ENCODE results near the gene MSH2. TPM values are rescaled to one million over a fixed set of nuclear protein-coding genes. Genes with fewer than 3 reads are reported as not detected.

MSH2 gene
- total and polyA plus RNA-seq, 2 donors (not counting 3 experiments of a cell fraction or from before 2014, with no cell fraction given): 9.7 to 30.5 TPM

DNA sequence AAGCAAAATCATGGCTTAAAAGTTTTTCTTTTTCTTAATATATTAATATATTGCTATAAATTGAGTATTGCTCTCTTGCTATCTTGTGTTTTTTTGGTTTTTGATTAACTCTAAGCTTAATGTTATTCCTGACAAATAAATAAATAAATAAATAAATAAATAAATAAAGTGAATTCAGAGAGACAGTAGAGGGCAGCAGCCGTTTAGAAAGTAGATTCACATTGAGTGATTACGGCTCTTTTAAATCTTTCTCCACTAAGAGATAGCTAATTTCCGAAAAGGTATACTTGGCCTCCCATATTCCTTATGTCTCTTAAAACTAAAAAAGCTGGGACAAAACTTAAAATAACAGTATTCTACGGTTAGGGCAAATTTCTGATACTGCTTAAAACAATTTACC lies 34.3 kb downstream of the MSH2 start:
- TF ChIP-seq JUN (IDR thresholded peaks at IDR 0.05; ENCODE audit: borderline replicate concordance, insufficient read depth, insufficient read length, low read depth): no peak
- TF ChIP-seq, protein P1, sequence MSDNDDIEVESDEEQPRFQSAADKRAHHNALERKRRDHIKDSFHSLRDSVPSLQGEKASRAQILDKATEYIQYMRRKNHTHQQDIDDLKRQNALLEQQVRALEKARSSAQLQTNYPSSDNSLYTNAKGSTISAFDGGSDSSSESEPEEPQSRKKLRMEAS (IDR thresholded peaks at IDR 0.05; ENCODE audit: insufficient read depth, insufficient read length): no peak
- TF ChIP-seq GATA2 (IDR thresholded peaks at IDR 0.05; ENCODE audit: insufficient read depth, insufficient read length, low read depth, low read length): no peak
- no peak for TF ChIP-seq CTCF (IDR thresholded peaks at IDR 0.05; ENCODE audit: extremely low read depth in 1 of 2, insufficient read depth in 1 of 2, low read depth in 1 of 2, low read length in 2 of 2)
- no peak for TF ChIP-seq POLR2AphosphoS5 (IDR thresholded peaks at IDR 0.05; ENCODE audit: insufficient read depth, low read depth, low read length)
- no peak for TF ChIP-seq FOS (IDR thresholded peaks at IDR 0.05; ENCODE audit: borderline replicate concordance, insufficient read depth, low read length)
- no peak for TF ChIP-seq MYC (IDR thresholded peaks at IDR 0.05; ENCODE audit: low read depth, low read length)
- TF ChIP-seq EZH2 (IDR thresholded peaks at IDR 0.05; ENCODE audit: borderline replicate concordance, low read depth, low read length, severe bottlenecking): no peak
- no peak for TF ChIP-seq POLR2A (IDR thresholded peaks at IDR 0.05; ENCODE audit: low read depth, low read length)
- intact Hi-C loops (cut with micrococcal nuclease) (loop anchor here (1.0 kb wide), 2 partner anchors 331 to 669 kb away; no protein-coding TSS in a partner anchor), dilution Hi-C loops (cut with MboI; ENCODE audit: extremely low pct_ligation_motif_present, low sequenced_read_pairs) (no loop called here)
- Histone ChIP-seq H3K4me2 (ENCODE audit: insufficient read depth, low read length) (no peak overlapping the region), H3K36me3 (ENCODE audit: control insufficient read depth in 2 of 2, extremely low read depth in 1 of 2, insufficient read depth in 2 of 2, low read length in 2 of 2) (no peaks in the 10 kb centered on the region), H3K27me3 (ENCODE audit: control insufficient read depth in 2 of 2, insufficient read depth in 2 of 2, low read length in 2 of 2) (no peaks in the 10 kb centered on the region), H4K20me1 (replicated peaks; ENCODE audit: control insufficient read depth, extremely low read depth, insufficient read depth, low read length) (no peaks in the 10 kb centered on the region), H3K27ac (ENCODE audit: insufficient read depth, low read depth, low read length) (no peak overlapping the region), H3K4me1 (ENCODE audit: control insufficient read depth, extremely low read depth, insufficient read depth, low read length) (no peaks in the 10 kb centered on the region), H3K79me2 (ENCODE audit: control insufficient read depth, insufficient read depth, low read length) (no peaks in the 10 kb centered on the region), H3K9me1 (replicated peaks; ENCODE audit: control insufficient read depth, extremely low read depth, insufficient read depth, low read length) (no peaks in the 10 kb centered on the region), H3K4me3 (replicated peaks in 1 of 3; ENCODE audit: insufficient read depth in 1 of 3, low read depth in 1 of 3, low read length in 3 of 3) (no peak overlapping the region), H3K9me3 (replicated peaks; ENCODE audit: control insufficient read depth, insufficient read depth, low read length) (no peaks in the 10 kb centered on the region), H3K9ac (replicated peaks; ENCODE audit: extremely low read depth, insufficient read depth, low read length) (no peak overlapping the region), H2AFZ (ENCODE audit: low read depth, low read length) (no peak overlapping the region)
- FAIRE-seq: peak; percentile 70
- DNase-seq (ENCODE audit: low read depth, low spot score): peak; percentile 48
- BruUV-seq (replicated peaks): no TSS peak
- CTCF ChIA-PET: interaction anchor here (0.6 to 7.4 kb wide), 98 partner anchors 10 to 1033 kb away, joined by 3 to 331 read pairs (median 5); partner anchors contain the start of genes MSH2 and MSH6
- POLR2A ChIA-PET: no interaction called here
